GM12892 (cell line): ENCODE results near the gene LMAN1L.

Experiments
- DNase-seq: peaks from one replicate; pipeline ENCODE4 v3.0.0; 2011; ENCODE audit not compliant: insufficient read length
- FAIRE-seq: peaks from 2 replicates; lab custom pipeline; 2011; peaks lifted over from hg19 to GRCh38; lab: Jason Lieb, UNC
- POLR2A ChIP-seq: IDR thresholded peaks from 2 replicates; pipeline ENCODE4 v1.6.1; 2011; ENCODE audit warnings: low read depth, low read length, control low read depth
- POLR2AphosphoS5 ChIP-seq: IDR thresholded peaks from 2 replicates; pipeline ENCODE4 v1.6.1; 2011; ENCODE audit warnings: low read depth, low read length, control low read depth
- TAF1 ChIP-seq: IDR thresholded peaks from 2 replicates; pipeline ENCODE4 v1.6.1; 2011; ENCODE audit warnings: low read depth, mild to moderate bottlenecking, control low read depth, low read length, borderline replicate concordance

The LMAN1L gene

GRCh38 chr15:74843445-74843828, 30.8 kb downstream of the LMAN1L start:
- FAIRE-seq, result no peak
- no peak for DNase-seq
- TF ChIP-seq POLR2AphosphoS5, result no peak; the same call in 1 of the 2 replicates
- no peak for TF ChIP-seq POLR2A
- no peak for TF ChIP-seq TAF1

GRCh38 chr15:74843891-74844299, 31.3 kb downstream of the LMAN1L start:
- TF ChIP-seq POLR2AphosphoS5, result no peak; the same call in 1 of the 2 replicates
- no peak for TF ChIP-seq TAF1
- no peak for TF ChIP-seq POLR2A
- FAIRE-seq, result no peak

GRCh38 chr15:74844319-74845207, 31.9 kb downstream of the LMAN1L start:
- TF ChIP-seq POLR2A (no peak), TAF1 (no peak), POLR2AphosphoS5 (no peak)
- DNase-seq (no peak), FAIRE-seq (no peak)

More at GRCh38 chr15:74843891-74844299, 31.3 kb downstream of the LMAN1L start:
- DNase-seq, result no peak

GRCh38 chr15:74845208-74845568, 32.6 kb downstream of the LMAN1L start:
- TF ChIP-seq TAF1 (no peak), POLR2AphosphoS5 (0 out of 2 replicates have a peak, but pooled peaks have one; percentile 15)

GRCh38 chr15:74845581-74845980, 32.9 kb downstream of the LMAN1L start:
- TF ChIP-seq TAF1 (no peak), POLR2AphosphoS5 (no peak), POLR2A (no peak)
- no peak for DNase-seq
- FAIRE-seq, result no peak

More at GRCh38 chr15:74845208-74845568, 32.6 kb downstream of the LMAN1L start:
- DNase-seq (no peak), FAIRE-seq (no peak)

GRCh38 chr15:74847432-74847831, 34.8 kb downstream of the LMAN1L start:
- TF ChIP-seq TAF1 (no peak), POLR2A (no peak), POLR2AphosphoS5 (no peak)
- FAIRE-seq (no peak), DNase-seq (no peak)

- FAIRE-seq (no peak), DNase-seq (no peak)
- no peak for TF ChIP-seq TAF1
- no peak for TF ChIP-seq POLR2AphosphoS5
- TF ChIP-seq POLR2A, result no peak
Observed at GRCh38 chr15:74850393-74850792, 37.8 kb downstream of the LMAN1L start.

- TF ChIP-seq POLR2AphosphoS5 (no peak), POLR2A (no peak), TAF1 (no peak)
- no peak for FAIRE-seq
- no peak for DNase-seq
Observed at GRCh38 chr15:74851960-74852359, 39.3 kb downstream of the LMAN1L start.

- TF ChIP-seq TAF1, result no peak
- no peak for TF ChIP-seq POLR2AphosphoS5
- TF ChIP-seq POLR2A, result no peak
- DNase-seq, result no peak
- FAIRE-seq, result no peak
Observed at GRCh38 chr15:74854453-74855022, 41.9 kb downstream of the LMAN1L start.

- FAIRE-seq (no peak), DNase-seq (no peak)
- TF ChIP-seq TAF1 (no peak), POLR2A (no peak), POLR2AphosphoS5 (no peak)
Observed at GRCh38 chr15:74855857-74856256, 43.2 kb downstream of the LMAN1L start.

GRCh38 chr15:74856537-74856936, 43.9 kb downstream of the LMAN1L start:
- FAIRE-seq (no peak), DNase-seq (no peak)
- TF ChIP-seq TAF1, result no peak
- no peak for TF ChIP-seq POLR2AphosphoS5
- TF ChIP-seq POLR2A, result no peak

- DNase-seq (no peak), FAIRE-seq (peak; percentile 99)
- TF ChIP-seq POLR2A (peak; percentile 52; the same call in 1 of the 2 replicates), POLR2AphosphoS5 (no peak)
Observed at GRCh38 chr15:74857082-74857655, 44.5 kb downstream of the LMAN1L start.
